ENCODE measurements around the gene FASTK.

FASTK gene

GRCh38 chr7:151122276-151122675, 41.7 kb upstream of the FASTK start:
- TF ChIP-seq GATA3 (IDR thresholded peaks at IDR 0.05; ENCODE audit: low read depth, low read length) = no peak
- TF ChIP-seq GATA2 (IDR thresholded peaks at IDR 0.05; ENCODE audit: low read depth, low read length) = no peak

- no peak for TF ChIP-seq GATA3 (IDR thresholded peaks at IDR 0.05; ENCODE audit: low read depth, low read length)
- no peak for TF ChIP-seq GATA2 (IDR thresholded peaks at IDR 0.05; ENCODE audit: low read depth, low read length)
These were observed 41.0 kb upstream of the FASTK start for GRCh38 chr7:151121380-151122170.

GRCh38 chr7:151120896-151121295, 40.3 kb upstream of the FASTK start:
- no peak for TF ChIP-seq GATA3 (IDR thresholded peaks at IDR 0.05; ENCODE audit: low read depth, low read length)
- TF ChIP-seq GATA2 (IDR thresholded peaks at IDR 0.05; ENCODE audit: low read depth, low read length) = no peak

- no peak for TF ChIP-seq GATA2 (IDR thresholded peaks at IDR 0.05; ENCODE audit: low read depth, low read length)
- no peak for TF ChIP-seq GATA3 (IDR thresholded peaks at IDR 0.05; ENCODE audit: low read depth, low read length)
These were observed 39.3 kb upstream of the FASTK start for GRCh38 chr7:151119902-151120301.

- TF ChIP-seq GATA2 (IDR thresholded peaks at IDR 0.05; ENCODE audit: low read depth, low read length) (no peak), GATA3 (IDR thresholded peaks at IDR 0.05; ENCODE audit: low read depth, low read length) (no peak)
These were observed 38.4 kb upstream of the FASTK start for GRCh38 chr7:151119055-151119415.

- TF ChIP-seq GATA3 (IDR thresholded peaks at IDR 0.05; ENCODE audit: low read depth, low read length) (no peak), GATA2 (IDR thresholded peaks at IDR 0.05; ENCODE audit: low read depth, low read length) (no peak)
These were observed 37.8 kb upstream of the FASTK start for GRCh38 chr7:151118108-151119054.

- TF ChIP-seq GATA3 (IDR thresholded peaks at IDR 0.05; ENCODE audit: low read depth, low read length) (no peak), GATA2 (IDR thresholded peaks at IDR 0.05; ENCODE audit: low read depth, low read length) (no peak)
These were observed 37.0 kb upstream of the FASTK start for GRCh38 chr7:151117565-151117964.

- TF ChIP-seq GATA2 (IDR thresholded peaks at IDR 0.05; ENCODE audit: low read depth, low read length) (no peak), GATA3 (IDR thresholded peaks at IDR 0.05; ENCODE audit: low read depth, low read length) (no peak)
These were observed 36.2 kb upstream of the FASTK start for GRCh38 chr7:151116603-151117440.

GRCh38 chr7:151115836-151116418, 35.3 kb upstream of the FASTK start:
- TF ChIP-seq GATA2 (IDR thresholded peaks at IDR 0.05; ENCODE audit: low read depth, low read length) (no peak), GATA3 (IDR thresholded peaks at IDR 0.05; ENCODE audit: low read depth, low read length) (no peak)

- no peak for TF ChIP-seq GATA3 (IDR thresholded peaks at IDR 0.05; ENCODE audit: low read depth, low read length)
- TF ChIP-seq GATA2 (IDR thresholded peaks at IDR 0.05; ENCODE audit: low read depth, low read length) = no peak
These were observed 34.7 kb upstream of the FASTK start for GRCh38 chr7:151115121-151115835.

GRCh38 chr7:151114151-151115090, 33.8 kb upstream of the FASTK start:
- TF ChIP-seq GATA2 (IDR thresholded peaks at IDR 0.05; ENCODE audit: low read depth, low read length) = no peak
- no peak for TF ChIP-seq GATA3 (IDR thresholded peaks at IDR 0.05; ENCODE audit: low read depth, low read length)

All from SH-SY5Y (cell line).